Hypothalamus (tissue), 51 donors: ENCODE data around the gene NAT8L.
"Not testable (repeated sequence)": the region's sequence is repeated elsewhere in the genome, so short reads cannot be mapped to it uniquely, and the experiment has no call there.

Experiments used
- DNase-seq, 51 donors: peaks; one replicate each; lab custom pipeline; 2025; lab: John Stamatoyannopoulos, UW

NAT8L gene

GRCh38 chr4:2059046-2059725 lies at the start of gene NAT8L:
Gene NAT8L, plus strand, starts transcription at chr4:2059327. Its CDS starts 185 bp downstream, at chr4:2059512.
- DNase-seq: peak in 44 of 51 donors; percentile 38 to 86 (median 68)

- DNase-seq: peak in 34 of 51 donors; percentile 9 to 69 (median 44)
These were observed 49.4 kb upstream of the NAT8L start for GRCh38 chr4:2009651-2010233.

DNA sequence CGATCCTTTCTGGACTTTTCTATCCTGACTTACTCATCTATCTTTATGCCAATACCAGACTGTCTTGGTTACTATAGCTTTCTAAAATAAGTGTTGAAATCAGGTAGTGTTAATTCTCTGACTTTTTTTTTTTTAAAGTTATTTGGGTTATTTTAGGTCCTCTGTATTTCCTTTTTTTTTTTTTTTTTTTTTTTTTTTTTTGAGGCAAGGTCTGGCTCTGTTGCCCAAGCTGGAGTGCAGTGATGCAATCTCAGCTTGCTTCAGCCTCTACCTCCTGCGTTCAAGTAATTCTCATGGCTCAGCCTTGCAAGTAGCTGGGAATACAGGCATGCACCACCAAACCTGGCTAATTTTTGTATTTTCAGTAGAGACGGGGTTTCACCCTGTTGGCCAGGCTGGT lies 47.5 kb upstream of the NAT8L start:
- no peak for DNase-seq

DNA sequence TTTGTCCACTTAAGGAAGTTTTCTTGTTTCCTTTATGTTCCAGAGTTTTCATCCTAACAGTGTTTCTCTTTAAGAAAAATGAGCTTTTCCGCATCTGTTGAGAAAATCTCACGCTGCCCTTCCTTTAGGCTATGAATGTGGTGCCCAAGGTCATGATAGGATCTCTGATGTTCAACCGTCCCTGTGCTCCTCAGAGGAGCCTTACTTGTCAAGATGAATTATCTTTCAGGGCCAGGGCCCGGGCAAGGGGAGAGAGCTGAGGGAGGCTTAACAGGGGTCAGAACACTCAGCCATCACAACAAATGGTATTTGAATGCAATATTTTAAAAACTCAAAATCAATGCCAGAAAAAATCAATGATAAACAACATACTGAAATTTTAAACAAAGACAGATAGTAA lies 44.1 kb upstream of the NAT8L start:
- no peak for DNase-seq

DNA sequence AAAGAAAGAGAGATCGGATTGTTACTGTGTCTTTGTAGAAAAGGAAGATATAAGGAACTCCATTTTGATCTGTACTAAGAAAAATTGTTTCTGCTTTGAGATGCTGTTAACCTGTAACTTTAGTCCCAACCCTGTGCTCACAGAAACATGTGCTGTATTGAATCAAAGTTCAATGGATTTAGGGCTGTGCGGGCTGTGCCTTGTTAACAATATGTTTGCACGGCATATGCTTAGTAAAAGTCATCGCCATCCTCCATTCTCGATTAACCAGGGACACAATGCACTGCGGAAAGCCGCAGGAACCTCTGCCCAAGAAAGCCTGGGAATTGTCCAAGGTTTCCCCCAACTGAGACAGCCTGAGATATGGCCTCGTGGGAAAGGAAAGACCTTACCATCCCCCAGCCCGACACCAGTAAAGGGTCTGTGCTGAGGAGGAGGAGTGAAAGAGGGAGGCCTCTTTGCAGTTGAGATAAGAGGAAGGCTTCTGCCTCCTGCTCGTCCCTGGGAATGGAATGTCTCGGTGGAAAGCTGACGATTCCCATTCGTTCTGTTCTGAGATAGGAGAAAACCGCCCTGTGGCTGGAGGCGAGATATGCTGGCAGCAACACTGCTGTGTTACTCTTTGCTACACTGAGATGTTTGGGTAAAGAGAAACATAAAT lies 37.6 kb upstream of the NAT8L start:
- DNase-seq: not testable (repeated sequence)

DNA sequence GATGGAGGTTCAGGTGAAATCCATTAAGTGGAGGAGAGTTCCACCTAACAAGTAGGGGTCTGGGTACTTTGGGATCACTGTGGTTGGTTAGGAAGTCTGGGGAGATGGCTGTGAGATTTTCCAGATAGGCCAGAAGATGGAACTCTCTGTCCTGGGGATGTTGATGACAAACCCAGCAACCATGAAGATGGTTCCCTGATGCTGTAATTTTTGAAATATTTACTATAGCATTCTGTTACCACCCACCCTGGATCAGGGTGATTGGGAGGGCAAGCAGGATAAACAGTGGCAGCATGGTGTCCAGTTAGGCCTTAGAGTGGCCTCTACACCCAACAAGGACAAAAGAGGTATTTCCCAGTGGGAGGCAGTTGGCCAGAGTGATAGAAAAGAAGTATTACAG lies 34.4 kb upstream of the NAT8L start:
- DNase-seq: no peak

DNA sequence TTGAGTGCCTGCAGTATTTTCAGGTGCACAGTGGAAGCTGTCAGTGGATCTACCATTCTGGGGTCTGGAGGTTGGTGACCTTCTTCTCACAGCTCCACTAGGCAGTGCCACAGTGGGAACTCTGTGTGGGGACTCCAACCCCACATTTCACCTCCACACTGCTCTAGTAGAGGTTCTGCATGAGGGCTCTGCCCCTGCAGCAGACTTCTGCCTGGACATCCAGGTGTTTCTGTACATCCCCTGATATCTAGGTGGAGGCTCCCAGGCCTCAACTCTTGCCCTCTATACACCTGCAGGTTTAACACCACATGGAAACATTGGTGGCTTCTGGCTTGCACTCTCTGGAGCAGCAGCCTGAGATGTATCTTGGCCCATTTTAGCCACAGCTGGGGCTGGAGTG lies 33.3 kb upstream of the NAT8L start:
- no peak for DNase-seq

DNA sequence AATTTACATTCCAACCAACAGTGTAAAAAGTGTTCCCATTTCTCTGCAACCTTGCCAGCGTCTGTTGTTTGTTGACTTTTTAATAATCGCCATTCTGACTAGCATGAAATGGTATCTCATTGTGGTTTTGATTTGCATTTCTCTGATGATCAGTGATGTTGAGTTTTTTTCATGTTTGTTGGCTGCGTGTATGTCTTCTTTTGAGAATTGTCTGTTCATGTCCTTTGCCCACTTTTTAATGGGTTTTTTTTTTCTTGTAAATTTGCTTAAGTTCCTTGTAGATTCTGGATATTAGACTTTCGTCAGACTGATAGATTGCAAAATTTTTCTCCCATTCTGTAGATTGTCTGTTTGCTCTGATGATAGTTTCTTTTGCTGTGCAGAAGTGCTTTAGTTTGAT lies 32.0 kb upstream of the NAT8L start:
- not testable (repeated sequence) for DNase-seq

- not testable (repeated sequence) for DNase-seq
These were observed 28.0 kb upstream of the NAT8L start for GRCh38 chr4:2031161-2031560.

- DNase-seq: no peak
These were observed 22.8 kb upstream of the NAT8L start for GRCh38 chr4:2036327-2036726.

- DNase-seq: no peak
These were observed 22.3 kb upstream of the NAT8L start for GRCh38 chr4:2036866-2037265.

GRCh38 chr4:2040391-2041238 lies 18.5 kb upstream of the NAT8L start:
- no peak for DNase-seq

DNA sequence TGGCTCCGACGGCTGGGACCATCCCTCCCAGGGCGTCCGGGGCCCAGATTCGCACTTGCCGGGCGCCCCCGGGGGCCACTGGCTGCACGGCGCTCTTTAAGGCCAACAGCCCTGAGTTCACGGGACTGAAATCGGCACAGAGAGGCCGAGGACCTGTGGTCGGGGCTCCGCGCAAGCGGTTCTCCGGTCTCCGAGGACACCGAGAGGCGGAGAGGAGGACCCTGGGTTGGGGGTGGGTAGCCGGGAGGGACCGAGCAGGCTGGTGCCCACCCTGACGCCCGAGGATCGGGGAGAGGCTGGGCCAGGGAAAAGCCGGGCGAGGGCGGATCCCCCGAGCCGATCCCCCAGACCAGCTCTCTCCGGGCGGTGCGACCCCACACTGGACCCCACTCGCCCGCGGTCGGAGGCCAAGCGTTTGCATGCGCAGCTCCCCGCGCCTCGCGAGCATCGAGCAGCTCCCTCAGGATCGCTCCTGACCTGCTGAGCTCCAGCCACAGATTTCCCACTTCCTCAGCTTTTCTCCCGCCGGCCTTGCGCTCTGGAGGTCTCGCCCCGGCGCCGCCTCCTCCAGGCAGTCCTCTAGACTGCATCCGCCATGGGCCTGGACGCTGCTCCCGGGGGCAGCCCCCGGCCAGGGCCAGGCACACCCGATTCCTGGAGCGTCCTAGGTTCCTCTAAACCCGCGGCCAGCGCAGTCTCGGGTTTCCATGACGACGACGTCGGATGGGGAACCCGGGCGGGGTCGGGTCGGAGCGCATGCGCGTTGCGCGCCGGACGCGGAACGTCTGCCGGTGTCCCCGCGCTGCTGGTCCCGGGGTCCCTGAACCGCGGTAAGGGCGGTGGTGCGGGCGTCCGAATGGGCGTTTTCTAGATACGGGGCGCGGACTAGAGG lies 17.6 kb upstream of the NAT8L start:
- peak in 48 of 51 donors; percentile 29 to 87 (median 74) for DNase-seq

DNA sequence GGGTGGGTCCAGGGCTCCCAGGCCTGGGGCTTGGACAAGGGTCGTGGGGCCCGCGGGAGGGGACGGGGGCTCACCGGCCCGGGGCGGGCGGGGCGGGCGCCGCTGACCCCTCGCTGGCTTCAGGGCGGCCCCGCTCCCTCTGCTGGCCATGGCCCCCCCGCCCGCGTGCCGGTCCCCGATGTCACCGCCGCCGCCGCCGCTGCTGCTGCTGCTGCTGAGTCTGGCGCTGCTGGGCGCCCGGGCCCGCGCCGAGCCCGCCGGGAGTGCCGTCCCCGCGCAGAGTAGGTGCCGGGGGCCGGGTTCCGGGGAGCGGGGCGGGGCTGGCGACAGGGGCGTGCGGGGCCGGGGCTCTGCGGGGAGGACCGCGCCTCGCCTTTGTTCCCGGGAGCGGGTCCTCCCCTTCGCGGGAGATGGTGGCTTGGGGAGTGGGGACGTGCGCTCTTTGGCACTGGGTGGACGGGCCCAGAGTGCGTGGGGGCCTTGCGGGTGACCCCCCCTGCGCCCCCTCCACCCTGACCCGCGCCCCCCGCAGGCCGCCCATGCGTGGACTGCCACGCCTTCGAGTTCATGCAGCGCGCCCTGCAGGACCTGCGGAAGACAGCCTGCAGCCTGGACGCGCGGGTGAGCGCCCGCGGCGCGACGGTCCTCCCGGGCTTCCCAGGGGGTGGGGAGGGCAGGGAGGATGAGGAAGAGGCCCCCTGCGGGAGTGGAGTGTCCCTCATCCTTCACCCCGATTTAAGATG lies 16.8 kb upstream of the NAT8L start:
- peak in 14 of 51 donors; percentile 39 to 75 (median 59) for DNase-seq

GRCh38 chr4:2042947-2043395 lies 16.2 kb upstream of the NAT8L start:
- no peak for DNase-seq

- DNase-seq: no peak
These were observed 15.6 kb upstream of the NAT8L start for GRCh38 chr4:2043396-2044118.

- DNase-seq: no peak
These were observed 15.0 kb upstream of the NAT8L start for GRCh38 chr4:2044119-2044485.
